Measurements from ENCODE around the gene PATJ. TPM values are rescaled to one million over a fixed set of nuclear protein-coding genes. Genes with fewer than 3 reads are reported as not detected.
"Not testable (repeated sequence)": the region's sequence is repeated elsewhere in the genome, so short reads cannot be mapped to it uniquely, and the experiment has no call there.

The PATJ gene
- total and polyA plus RNA-seq, 5 experiments from 2014 or later = 13.4 to 33.8 (median 17.5) TPM

GRCh38 chr1:62196086-62196690 lies 453.9 kb downstream of the PATJ start:
- Mint-ChIP-seq H3K27ac (no peak overlapping the region), H3K9me3 (peaks cover 0 to 7% (median 0%) of the 10 kb centered on the region in 9 donors), H3K4me1 (peaks cover 2 to 13% (median 7%) of the 10 kb centered on the region in 4 donors), H3K27me3 (peaks cover 17 to 57% (median 36%) of the 10 kb centered on the region in 5 donors), H3K4me3 (peak overlapping the region in 4 of 10 donors; percentile 4 to 59 (median 42)), H3K36me3 (peaks cover 0 to 5% (median 5%) of the 10 kb centered on the region in 3 donors)
- ATAC-seq (no peak), DNase-seq (no peak)
- POLR2A ChIA-PET = no interaction called here

DNA sequence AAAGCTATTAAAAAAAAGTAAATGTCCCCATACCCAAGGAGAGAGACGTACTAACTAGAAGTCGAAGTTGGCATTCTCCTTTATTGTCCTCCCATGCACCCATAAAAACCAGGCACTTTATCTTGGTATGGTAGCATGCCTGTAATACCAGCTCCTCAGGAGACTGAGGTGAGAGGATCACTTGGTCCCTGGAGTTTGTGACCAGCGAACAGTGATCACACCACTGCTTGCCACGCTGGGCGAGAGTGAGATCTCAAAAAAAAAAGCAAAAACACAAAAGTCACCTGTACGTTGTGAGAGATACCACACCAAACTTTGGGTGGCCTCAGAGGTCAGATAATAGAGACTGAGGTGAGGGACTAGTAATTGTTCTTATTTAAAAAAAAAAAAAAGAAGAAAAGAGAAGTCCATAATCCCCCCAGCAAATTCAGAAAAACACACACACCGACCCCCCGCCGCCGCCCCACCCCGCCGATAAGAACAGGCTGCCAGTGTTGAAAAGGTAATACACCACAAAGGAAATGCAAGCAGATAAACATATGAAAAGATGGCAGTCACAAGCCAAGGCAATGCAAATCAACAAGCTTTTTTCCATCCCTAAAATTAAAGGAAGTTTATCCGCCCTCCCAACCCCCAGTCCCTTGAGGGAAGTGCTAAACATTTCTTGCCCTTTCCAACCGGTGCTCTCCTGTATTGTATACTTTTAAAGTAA lies 455.9 kb downstream of the PATJ start:
- H3K27ac Mint-ChIP-seq = no peak overlapping the region
- H3K36me3 Mint-ChIP-seq = peaks cover 0 to 5% (median 5%) of the 10 kb centered on the region in 3 donors
- no peak for ATAC-seq
- peaks cover 2 to 13% (median 7%) of the 10 kb centered on the region in 4 donors for H3K4me1 Mint-ChIP-seq
- H3K4me3 Mint-ChIP-seq = no peak overlapping the region
- POLR2A ChIA-PET = interaction anchor here (0.7 kb wide), 1 partner anchor 120 kb away, joined by 3 read pairs; no protein-coding TSS in a partner anchor
- H3K27me3 Mint-ChIP-seq = peaks cover 17 to 50% (median 33%) of the 10 kb centered on the region in 5 donors
- H3K9me3 Mint-ChIP-seq = peaks cover 0 to 7% (median 0%) of the 10 kb centered on the region in 9 donors
- DNase-seq = no peak

GRCh38 chr1:62198781-62199125 lies 456.5 kb downstream of the PATJ start:
- no peak for ATAC-seq
- peaks cover 0 to 7% (median 0%) of the 10 kb centered on the region in 9 donors for H3K9me3 Mint-ChIP-seq
- peaks cover 17 to 44% (median 29%) of the 10 kb centered on the region in 5 donors for H3K27me3 Mint-ChIP-seq

DNA sequence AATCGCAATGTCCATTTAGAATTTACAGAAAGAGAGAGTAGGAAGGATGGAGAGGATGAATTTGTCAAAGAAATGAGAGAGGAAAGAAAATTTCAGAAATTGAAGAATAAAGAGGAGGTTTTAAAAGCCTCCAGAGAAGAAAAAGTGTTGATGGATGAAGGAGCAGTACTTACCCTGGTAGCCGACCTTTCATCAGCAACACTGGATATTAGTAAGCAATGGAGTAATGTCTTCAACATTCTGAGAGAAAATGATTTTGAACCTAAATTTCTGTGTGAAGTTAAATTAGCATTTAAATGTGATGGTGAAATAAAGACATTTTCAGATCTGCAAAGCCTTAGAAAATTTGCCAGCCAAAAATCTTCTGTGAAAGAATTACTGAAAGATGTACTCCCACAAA lies 464.9 kb downstream of the PATJ start:
- peaks cover 0 to 25% (median 8%) of the 10 kb centered on the region in 3 donors for H3K36me3 Mint-ChIP-seq
- peaks cover 7 to 39% (median 19%) of the 10 kb centered on the region in 9 donors for H3K9me3 Mint-ChIP-seq
- peaks cover 0 to 11% (median 6%) of the 10 kb centered on the region in 5 donors for H3K27me3 Mint-ChIP-seq
- ATAC-seq = no peak
- H3K4me1 Mint-ChIP-seq = peaks cover 0 to 6% (median 3%) of the 10 kb centered on the region in 4 donors
- H3K4me3 Mint-ChIP-seq = no peak overlapping the region
- H3K27ac Mint-ChIP-seq = no peak overlapping the region
- DNase-seq = no peak
- POLR2A ChIA-PET = no interaction called here

More at GRCh38 chr1:62198781-62199125, 456.5 kb downstream of the PATJ start:
- DNase-seq = no peak
- H3K4me1 Mint-ChIP-seq = peaks cover 2 to 13% (median 7%) of the 10 kb centered on the region in 4 donors
- POLR2A ChIA-PET = interaction anchor here (0.7 kb wide), 1 partner anchor 121 kb away, joined by 3 read pairs; no protein-coding TSS in a partner anchor
- H3K27ac Mint-ChIP-seq = no peak overlapping the region
- H3K36me3 Mint-ChIP-seq = peaks cover 0 to 5% (median 5%) of the 10 kb centered on the region in 3 donors
- no peak overlapping the region for H3K4me3 Mint-ChIP-seq

DNA sequence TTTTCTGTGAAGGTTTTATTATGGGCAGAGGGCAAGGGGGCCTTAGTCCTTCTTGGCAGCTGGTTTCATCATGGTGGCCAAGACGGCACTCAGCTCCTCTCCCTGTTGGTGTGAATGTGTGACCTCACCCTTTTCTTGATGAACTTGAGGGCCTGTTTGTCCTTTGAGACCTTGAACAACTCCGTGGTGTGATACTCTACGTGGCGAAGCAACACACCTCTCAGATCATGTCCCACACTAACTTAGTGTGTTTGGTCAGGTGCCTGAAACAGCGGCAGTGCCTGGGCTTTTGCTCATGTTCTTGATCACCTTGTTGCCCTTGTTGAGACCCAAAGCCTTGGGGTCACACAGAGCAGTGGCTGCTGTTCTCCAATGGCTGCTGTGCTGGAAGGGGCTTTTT lies 465.8 kb downstream of the PATJ start:
- Mint-ChIP-seq H3K9me3 (peaks cover 7 to 40% (median 19%) of the 10 kb centered on the region in 9 donors), H3K4me1 (peaks cover 0 to 6% (median 3%) of the 10 kb centered on the region in 4 donors), H3K27me3 (peaks cover 0 to 9% (median 6%) of the 10 kb centered on the region in 5 donors), H3K36me3 (peaks cover 0 to 25% (median 8%) of the 10 kb centered on the region in 3 donors), H3K27ac (no peak overlapping the region), H3K4me3 (no peak overlapping the region)
- ATAC-seq = no peak
- DNase-seq = no peak
- POLR2A ChIA-PET = interaction anchor here (0.7 kb wide), 1 partner anchor 13 kb away, joined by 3 read pairs; no protein-coding TSS in a partner anchor

DNA sequence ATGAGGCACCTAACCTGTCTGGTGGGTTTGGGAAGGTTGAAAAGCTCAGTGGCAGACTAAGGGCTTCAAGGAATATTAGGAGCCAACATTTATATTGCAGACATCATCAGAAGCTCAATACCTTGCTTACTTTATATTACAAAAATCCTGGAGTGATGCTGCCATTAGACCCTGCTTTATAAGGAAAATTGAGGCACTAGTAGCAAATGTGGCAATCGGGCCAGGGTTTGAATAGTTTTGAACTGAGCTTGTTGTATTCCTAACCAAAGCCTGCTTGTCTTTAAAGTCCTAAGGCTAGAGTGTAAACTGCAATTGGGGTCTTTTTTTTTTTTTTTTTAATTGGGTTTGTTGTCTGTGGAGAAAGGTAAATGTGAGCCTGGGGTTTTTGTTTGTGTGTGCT lies 466.7 kb downstream of the PATJ start:
- POLR2A ChIA-PET = interaction anchor here (0.7 kb wide), 1 partner anchor 12 kb away, joined by 3 read pairs; no protein-coding TSS in a partner anchor
- H3K27me3 Mint-ChIP-seq = peaks cover 0 to 9% (median 6%) of the 10 kb centered on the region in 5 donors
- no peak overlapping the region for H3K27ac Mint-ChIP-seq
- DNase-seq (no peak), ATAC-seq (no peak)
- H3K9me3 Mint-ChIP-seq = peaks cover 7 to 40% (median 19%) of the 10 kb centered on the region in 9 donors
- peaks cover 0 to 25% (median 8%) of the 10 kb centered on the region in 3 donors for H3K36me3 Mint-ChIP-seq
- H3K4me1 Mint-ChIP-seq = peaks cover 0 to 6% (median 3%) of the 10 kb centered on the region in 4 donors
- H3K4me3 Mint-ChIP-seq = no peak overlapping the region

DNA sequence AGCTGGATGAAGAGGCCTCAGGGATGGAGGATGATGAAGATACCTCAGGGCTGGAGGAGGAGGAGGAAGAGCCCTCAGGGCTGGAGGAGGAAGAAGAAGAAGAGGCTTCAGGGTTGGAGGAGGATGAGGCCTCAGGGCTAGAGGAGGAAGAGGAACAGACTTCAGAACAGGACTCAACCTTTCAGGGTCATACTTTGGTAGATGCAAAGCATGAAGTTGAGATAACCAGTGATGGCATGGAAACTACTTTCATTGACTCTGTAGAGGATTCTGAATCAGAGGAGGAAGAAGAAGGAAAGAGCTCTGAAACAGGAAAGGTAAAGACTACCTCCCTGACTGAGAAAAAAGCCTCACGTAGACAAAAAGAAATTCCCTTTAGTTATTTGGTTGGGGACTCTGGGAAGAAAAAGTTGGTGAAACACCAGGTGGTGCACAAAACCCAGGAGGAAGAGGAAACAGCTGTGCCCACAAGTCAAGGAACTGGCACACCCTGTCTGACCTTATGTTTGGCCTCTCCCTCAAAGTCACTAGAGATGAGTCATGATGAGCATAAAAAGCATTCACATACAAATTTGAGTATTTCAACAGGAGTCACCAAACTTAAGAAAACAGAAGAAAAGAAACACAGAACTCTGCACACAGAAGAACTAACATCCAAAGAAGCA lies 467.8 kb downstream of the PATJ start:
- POLR2A ChIA-PET = no interaction called here
- Mint-ChIP-seq H3K27me3 (peaks cover 0 to 8% (median 7%) of the 10 kb centered on the region in 5 donors), H3K9me3 (peaks cover 10 to 40% (median 19%) of the 10 kb centered on the region in 9 donors), H3K4me3 (no peak overlapping the region), H3K36me3 (peaks cover 0 to 25% (median 8%) of the 10 kb centered on the region in 3 donors), H3K4me1 (peaks cover 0 to 6% (median 3%) of the 10 kb centered on the region in 4 donors), H3K27ac (peak overlapping the region in 1 of 10 donors; percentile 7)
- no peak for ATAC-seq
- DNase-seq = no peak

DNA sequence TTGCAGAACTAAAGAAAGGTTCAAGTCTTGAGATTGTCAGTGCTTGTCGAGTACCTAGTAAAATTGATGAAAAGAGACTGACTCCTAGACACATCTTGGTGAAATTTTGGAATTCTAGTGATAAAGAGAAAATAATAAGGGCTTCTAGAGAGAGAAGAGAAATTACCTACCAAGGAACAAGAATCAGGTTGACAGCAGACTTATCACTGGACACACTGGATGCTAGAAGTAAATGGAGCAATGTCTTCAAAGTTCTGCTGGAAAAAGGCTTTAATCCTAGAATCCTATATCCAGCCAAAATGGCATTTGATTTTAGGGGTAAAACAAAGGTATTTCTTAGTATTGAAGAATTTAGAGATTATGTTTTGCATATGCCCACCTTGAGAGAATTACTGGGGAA lies 468.7 kb downstream of the PATJ start:
- H3K4me3 Mint-ChIP-seq = no peak overlapping the region
- POLR2A ChIA-PET = no interaction called here
- H3K36me3 Mint-ChIP-seq = peaks cover 0 to 25% (median 8%) of the 10 kb centered on the region in 3 donors
- peaks cover 0 to 6% (median 3%) of the 10 kb centered on the region in 4 donors for H3K4me1 Mint-ChIP-seq
- peaks cover 0 to 8% (median 3%) of the 10 kb centered on the region in 5 donors for H3K27me3 Mint-ChIP-seq
- DNase-seq (no peak), ATAC-seq (no peak)
- peaks cover 11 to 40% (median 19%) of the 10 kb centered on the region in 9 donors for H3K9me3 Mint-ChIP-seq
- H3K27ac Mint-ChIP-seq = no peak overlapping the region

DNA sequence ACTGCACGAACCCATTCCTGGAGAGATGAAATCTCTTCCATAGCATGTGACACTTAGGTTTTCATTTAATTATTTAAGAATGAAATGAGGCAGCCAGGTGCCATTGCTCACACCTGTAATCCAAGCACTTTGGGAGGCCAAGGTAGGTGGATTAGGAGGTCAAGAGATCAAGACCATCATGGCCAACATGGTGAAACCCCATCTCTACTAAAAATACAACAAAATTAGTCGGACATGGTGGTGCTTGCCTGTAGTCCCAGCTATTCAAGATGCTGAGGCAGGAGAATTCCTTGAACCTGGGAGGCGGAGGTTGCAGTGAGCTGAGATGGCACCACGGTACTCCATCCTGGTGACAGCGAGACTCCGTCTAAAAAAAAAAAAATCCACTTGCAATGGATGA lies 470.1 kb downstream of the PATJ start:
- peaks cover 0 to 2% (median 0%) of the 10 kb centered on the region in 5 donors for H3K27me3 Mint-ChIP-seq
- H3K27ac Mint-ChIP-seq = no peak overlapping the region
- no peak for DNase-seq
- peaks cover 0 to 20% (median 8%) of the 10 kb centered on the region in 3 donors for H3K36me3 Mint-ChIP-seq
- ATAC-seq = no peak
- POLR2A ChIA-PET = no interaction called here
- no peak overlapping the region for H3K4me3 Mint-ChIP-seq
- peaks cover 0 to 6% (median 2%) of the 10 kb centered on the region in 4 donors for H3K4me1 Mint-ChIP-seq
- peaks cover 11 to 40% (median 19%) of the 10 kb centered on the region in 9 donors for H3K9me3 Mint-ChIP-seq

DNA sequence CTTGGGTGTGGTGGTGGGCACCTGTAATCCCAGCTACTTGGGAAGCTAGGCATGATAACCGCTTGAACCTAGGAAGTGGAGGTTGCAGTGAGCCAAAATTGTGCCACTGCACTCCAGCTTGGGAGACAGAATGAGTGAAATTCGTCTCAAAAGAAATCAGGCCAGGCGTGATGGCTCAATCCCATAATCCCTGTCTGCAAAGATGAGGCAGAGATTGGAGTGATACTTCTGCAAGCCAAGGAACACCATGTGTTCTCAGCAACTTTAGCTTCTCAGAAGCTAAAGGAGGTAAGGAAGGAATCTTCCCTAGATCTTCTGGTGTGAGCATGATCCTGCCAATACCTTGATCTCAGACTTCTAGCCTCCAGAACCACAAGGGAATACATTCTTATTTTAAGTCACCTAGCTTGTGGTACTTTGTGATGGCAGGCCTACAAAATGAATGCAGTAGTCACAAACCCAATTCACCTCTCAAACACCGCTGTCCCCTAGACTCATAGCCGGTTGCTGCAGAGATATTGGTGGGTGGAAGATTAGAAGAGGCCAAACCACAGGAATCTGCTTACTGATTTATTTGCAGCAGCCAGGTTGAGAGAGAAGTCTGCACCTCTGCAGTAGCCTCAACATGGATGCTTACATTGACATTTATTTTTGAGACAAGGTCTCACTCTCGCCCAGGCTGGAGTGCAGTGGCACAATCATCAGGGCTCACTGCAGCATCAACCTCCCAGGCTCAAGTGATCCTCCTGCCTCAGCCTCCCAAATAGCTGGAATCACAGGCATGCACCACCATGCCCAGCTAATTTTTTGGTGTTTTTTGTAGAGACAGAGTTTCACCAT lies 471.0 kb downstream of the PATJ start:
- H3K4me1 Mint-ChIP-seq = peaks cover 0 to 6% (median 2%) of the 10 kb centered on the region in 4 donors
- peaks cover 0 to 2% (median 0%) of the 10 kb centered on the region in 5 donors for H3K27me3 Mint-ChIP-seq
- peaks cover 11 to 40% (median 19%) of the 10 kb centered on the region in 9 donors for H3K9me3 Mint-ChIP-seq
- POLR2A ChIA-PET = no interaction called here
- no peak overlapping the region for H3K27ac Mint-ChIP-seq
- no peak overlapping the region for H3K4me3 Mint-ChIP-seq
- ATAC-seq (no peak), DNase-seq (no peak)
- peaks cover 0 to 20% (median 8%) of the 10 kb centered on the region in 3 donors for H3K36me3 Mint-ChIP-seq

DNA sequence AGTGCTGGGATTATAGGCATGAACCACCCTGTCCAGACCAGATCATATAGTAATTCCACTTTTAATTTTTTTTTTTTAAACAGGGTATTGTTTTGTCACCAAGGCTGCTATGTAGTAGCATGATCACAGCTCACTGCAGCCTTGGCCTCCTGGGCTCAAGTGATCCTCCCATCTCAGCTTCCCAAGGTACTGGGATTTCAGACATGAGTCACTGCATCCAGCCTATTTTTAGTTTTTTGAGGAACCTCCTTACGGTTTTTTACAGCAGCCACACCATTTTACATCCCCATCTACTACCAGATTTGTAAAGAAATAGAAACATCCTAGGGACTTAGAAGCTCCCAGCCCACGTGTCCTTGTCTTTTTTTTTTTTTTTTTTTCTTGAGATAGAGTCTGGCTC lies 476.3 kb downstream of the PATJ start:
- H3K27ac Mint-ChIP-seq = no peak overlapping the region

GRCh38 chr1:62220456-62220855 lies 478.2 kb downstream of the PATJ start:
- not testable (repeated sequence) for DNase-seq, ATAC-seq, H3K27ac Mint-ChIP-seq, H3K9me3 Mint-ChIP-seq, H3K4me3 Mint-ChIP-seq, H3K4me1 Mint-ChIP-seq, H3K36me3 Mint-ChIP-seq, H3K27me3 Mint-ChIP-seq
- POLR2A ChIA-PET = interaction anchor here (0.6 kb wide), 1 partner anchor 12 kb away, joined by 3 read pairs; no protein-coding TSS in a partner anchor

More for the DNA sequence above, 476.3 kb downstream of the PATJ start:
- no peak for ATAC-seq
- Mint-ChIP-seq H3K9me3 (peaks cover 0 to 8% (median 0%) of the 10 kb centered on the region in 9 donors), H3K27me3 (peaks cover 0 to 1% (median 0%) of the 10 kb centered on the region in 5 donors), H3K4me1 (no peaks in the 10 kb centered on the region), H3K36me3 (no peaks in the 10 kb centered on the region), H3K4me3 (no peak overlapping the region)
- POLR2A ChIA-PET = no interaction called here
- no peak for DNase-seq
